ENCODE results near the gene TTC24.

TTC24 gene

GRCh38 chr1:156553860-156554485, 25.6 kb upstream of the TTC24 start:
- in situ Hi-C loops (cut with MboI; ENCODE audit: low sequenced_read_pairs), result no loop called here

- in situ Hi-C loops (cut with MboI; ENCODE audit: low sequenced_read_pairs), result no loop called here
Observed at GRCh38 chr1:156554971-156555370, 24.6 kb upstream of the TTC24 start.

DNA sequence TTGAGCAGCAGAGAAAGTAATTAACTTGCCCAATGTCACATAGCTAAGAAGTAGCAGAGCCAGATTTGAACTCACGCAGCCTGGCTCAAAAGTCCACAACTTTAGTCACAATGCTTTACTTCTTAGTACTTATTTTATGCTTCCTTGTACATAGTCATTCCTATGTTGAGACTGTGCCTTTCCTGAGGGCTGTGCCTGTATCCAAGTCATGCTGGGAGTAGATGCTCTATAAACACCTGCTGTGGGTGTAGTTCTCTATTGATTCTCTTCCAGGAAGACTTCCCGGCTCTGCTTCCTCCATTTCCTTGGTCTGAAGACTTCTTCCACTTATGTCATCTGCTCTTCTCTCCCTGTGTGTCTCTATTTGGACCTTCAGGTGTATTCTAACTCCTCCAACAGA, 23.8 kb upstream of the TTC24 start:
- in situ Hi-C loops (cut with MboI; ENCODE audit: low sequenced_read_pairs), result no loop called here

DNA sequence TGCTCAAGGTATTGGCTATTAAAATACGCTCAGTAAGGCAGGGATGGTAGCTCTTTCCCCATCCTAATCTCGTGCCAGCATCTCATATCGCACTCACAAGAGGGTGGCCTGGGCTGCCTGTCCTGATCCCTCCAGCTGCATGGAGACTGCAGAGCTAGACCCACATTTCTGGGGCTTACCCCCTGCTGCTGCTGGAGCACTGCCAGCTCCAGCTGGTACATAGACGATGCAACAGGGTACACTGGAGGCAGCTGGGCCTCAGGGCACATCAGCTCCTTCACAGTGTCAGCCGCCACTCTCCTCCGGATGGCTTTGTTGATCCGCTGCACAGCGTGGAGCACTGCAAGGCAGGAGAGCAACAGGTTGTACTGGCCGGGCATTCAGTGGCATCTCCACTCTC, 23.2 kb upstream of the TTC24 start:
- in situ Hi-C loops (cut with MboI; ENCODE audit: low sequenced_read_pairs), result no loop called here

DNA sequence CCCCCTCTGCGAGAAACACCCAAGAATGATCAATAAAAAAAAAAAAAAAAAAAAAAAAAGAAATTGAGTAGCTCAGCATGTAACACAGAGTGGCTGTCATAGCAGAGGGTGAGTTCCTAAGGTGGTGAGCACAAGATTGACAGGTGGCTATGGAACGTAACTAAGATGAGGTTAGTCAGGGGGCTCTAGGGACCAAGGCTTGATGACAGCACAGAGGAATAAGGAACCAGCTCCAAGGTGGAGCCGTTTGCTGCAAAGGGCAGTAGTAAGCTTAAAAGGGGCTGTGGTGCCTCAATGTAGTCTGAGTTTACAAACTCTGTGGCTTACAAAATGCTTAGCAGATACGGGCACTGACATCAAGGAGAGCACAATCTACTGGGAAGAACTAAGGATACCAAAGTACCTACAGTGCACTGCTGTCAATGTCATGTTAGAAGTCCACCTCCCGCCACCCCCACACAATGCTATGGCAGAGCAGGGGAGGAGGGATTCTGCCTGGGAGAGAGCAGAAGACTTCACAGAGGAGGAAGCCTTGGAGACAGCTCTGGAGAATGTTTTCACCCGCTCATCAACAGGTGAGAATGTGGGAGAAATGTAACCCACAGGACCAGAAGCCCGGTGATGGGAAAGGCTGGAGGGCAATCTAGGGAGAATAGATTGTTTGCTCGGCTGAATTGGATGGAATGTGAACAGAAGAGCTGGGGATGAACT, 20.3 kb upstream of the TTC24 start:
- in situ Hi-C loops (cut with MboI; ENCODE audit: low sequenced_read_pairs), result no loop called here

DNA sequence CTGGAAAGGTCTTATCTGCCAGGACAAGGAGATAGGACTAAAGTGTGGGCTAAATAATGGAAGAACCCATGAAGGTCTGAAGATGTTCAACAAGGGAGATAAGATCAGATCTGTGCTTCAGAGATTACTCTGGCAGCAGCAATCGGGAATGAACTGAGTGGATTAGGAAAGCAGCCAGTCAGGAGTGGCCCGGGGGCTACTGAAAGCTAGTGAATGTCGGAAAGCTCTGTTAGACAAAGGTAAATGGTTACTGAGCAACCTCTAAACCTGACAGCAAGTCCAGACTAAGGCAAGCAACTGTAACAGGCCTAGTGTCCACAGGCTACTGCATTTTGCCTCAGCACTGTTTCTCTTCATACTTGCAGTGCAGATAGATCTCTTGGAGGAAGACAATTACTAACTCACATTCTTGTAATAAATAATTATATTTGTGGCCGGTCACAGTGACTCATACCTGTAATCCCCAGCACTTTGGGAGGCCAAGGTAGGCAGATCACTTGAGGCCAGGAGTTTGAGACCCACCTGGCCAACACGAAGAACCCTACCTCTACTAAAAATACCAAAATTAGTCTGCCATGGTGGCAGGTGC, 19.6 kb upstream of the TTC24 start:
- in situ Hi-C loops (cut with MboI; ENCODE audit: low sequenced_read_pairs), result no loop called here

DNA sequence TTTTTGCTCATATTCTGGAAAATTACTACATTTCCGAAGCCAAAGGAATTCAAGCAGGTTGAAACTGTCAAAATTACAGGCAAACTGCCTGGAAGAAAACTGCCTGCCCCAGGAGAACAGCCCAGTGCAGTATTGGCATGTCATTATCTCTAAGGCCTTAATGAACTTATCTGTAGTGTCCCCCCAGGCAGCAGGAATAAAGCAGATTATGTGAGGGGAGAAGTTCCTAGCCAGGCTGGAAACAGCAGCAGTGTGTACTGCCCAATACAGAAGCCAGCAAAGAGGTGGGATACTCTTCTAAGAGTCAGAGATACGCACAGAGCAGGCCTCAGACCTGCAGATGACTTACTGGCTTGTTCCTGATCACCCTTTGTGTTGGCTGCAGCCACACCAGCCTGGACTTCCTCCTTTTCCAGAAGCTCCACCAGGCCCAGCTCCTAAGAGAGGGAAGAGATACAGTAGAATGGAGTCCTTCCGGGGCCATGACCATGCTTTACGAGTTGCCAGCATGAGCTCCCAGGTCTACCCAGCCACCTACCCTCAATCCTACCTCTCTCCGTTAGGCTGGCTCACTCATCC, 18.8 kb upstream of the TTC24 start:
- in situ Hi-C loops (cut with MboI; ENCODE audit: low sequenced_read_pairs), result no loop called here

- in situ Hi-C loops (cut with MboI; ENCODE audit: low sequenced_read_pairs), result no loop called here
Observed at GRCh38 chr1:156565519-156565918, 14.0 kb upstream of the TTC24 start.

- in situ Hi-C loops (cut with MboI; ENCODE audit: low sequenced_read_pairs), result no loop called here
Observed at GRCh38 chr1:156566436-156566835, 13.1 kb upstream of the TTC24 start.

DNA sequence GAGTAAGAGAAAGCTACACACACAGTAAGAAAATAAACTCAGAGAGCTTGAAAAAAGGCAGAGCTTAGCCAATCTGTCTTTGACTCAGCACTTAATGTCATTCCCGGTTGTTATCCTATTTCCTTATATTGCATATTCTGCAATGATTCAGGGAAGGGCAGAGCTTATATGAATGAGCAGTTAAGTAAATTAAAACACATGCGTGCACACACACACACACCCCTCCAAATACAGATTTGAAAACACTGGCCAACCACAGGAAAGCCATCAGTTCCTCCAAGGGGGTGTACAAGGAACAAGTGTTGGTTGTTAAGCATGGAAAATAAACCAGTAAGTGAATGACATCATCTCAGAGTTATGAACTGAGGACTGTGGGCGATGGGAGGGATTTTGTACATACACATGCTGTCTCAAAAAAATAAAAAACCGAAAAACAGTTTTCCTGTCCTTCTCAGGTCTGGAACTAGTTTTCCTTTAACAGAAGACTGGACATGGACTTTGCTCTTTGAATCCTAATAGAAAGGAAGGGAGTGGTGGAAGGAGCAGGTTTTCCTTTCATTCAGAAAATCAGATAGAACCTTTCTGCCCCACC, 8.2 kb upstream of the TTC24 start:
- in situ Hi-C loops (cut with MboI; ENCODE audit: low sequenced_read_pairs), result no loop called here

GRCh38 chr1:156571919-156572662, 7.4 kb upstream of the TTC24 start, which contains the start of gene IQGAP3:
Gene IQGAP3 (minus strand): TSS chr1:156572565. CDS start chr1:156572529, 36 bp downstream.
- in situ Hi-C loops (cut with MboI; ENCODE audit: low sequenced_read_pairs), result no loop called here

DNA sequence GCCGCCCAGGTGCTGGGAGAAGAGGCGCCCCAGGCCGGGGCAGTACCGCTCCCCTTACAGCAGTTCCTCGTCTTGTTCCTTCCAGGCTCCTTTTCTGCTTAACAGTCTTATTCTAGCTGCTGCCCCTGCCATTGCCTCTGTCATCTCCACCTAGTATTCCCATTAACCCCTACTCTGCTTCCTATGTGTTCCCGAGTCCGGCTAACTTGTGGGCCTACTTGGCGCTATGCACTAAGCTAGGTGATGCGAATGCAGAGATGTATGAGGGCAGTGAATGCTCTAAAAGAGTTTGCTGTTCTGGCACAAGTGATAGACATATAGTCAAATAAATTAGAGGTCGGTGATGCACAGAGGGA, 6.9 kb upstream of the TTC24 start:
- in situ Hi-C loops (cut with MboI; ENCODE audit: low sequenced_read_pairs), result no loop called here

DNA sequence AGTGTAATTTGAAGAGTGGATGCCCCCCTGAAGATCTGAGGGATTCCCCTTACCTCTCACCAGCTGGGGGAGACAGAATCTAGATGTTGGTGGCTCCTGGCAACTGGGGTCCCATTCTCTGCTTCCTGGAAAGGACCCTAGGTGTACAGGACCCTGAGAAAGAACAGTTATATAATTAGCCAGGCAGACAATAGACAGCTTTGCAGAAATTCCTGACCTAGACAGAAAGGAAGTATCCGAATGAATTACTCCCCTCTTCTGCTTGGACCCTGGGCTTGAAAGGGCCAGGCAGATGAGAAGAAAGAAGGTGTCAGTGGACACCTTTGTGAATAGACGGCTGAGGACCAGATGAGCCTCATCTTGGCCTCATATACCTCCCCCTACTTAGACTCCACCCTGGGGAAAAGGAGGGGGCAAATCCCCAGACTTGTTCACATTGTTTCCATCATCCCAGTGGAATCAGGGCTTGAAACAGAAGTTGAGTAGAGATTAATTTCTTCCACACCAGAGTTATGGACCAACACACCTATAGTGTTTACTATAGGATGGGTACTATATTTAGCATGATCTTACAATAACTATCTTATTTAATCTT, 5.4 kb upstream of the TTC24 start:
- in situ Hi-C loops (cut with MboI; ENCODE audit: low sequenced_read_pairs), result no loop called here

- in situ Hi-C loops (cut with MboI; ENCODE audit: low sequenced_read_pairs), result no loop called here
Observed at GRCh38 chr1:156577550-156577949, 2.0 kb upstream of the TTC24 start.

DNA sequence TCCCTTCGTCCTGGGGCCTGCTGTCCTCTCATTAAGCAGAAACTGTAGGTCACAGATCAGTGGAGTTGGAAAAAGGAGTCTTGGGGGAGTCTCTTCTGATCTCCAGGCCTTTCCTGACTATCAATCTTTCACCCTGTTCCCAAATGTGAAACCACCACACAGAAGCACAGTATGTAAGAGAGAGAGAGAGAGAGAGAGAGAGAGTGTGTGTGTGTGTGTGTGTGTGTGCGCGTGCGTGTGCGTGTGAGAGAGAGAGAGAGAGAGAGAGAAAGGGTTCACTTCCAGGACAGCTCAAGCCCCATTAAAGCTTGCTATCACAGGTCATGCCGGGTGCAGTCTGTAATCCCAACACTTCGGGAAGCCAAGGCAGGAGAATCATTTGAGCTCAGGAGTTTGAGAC, 1.5 kb upstream of the TTC24 start:
- in situ Hi-C loops (cut with MboI; ENCODE audit: low sequenced_read_pairs), result no loop called here

DNA sequence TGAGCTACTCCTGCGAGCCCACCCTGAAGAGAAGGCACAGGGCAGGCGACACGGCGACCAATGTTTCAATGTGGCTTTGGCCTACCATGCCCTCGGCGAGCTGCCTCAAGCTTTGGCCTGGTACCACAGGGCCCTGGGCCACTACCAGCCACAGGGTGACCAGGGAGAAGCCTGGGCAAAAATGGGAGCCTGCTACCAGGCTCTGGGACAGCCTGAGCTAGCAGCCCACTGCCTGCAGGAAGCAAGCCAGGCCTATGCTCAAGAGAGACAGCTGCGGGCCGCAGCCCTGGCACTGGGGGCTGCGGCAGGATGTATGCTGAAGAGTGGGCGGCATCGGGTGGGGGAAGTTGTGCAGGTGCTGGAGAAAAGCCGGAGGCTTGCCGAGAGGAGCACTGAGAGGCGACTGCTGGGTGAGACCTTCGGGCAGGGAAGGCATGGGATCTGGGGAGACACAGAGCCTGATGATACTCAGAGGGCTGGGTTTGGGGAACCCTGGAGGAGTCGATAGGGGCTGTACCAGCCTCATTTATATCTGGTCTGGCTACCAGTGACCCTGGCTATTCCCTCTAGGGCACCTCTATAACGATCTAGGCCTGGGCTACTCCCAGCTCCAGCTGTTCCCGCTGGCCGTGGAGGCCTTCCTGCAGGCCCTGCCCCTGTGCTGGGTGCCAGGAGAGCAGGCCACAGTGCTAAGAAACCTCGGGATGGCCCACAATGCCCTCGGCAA, 2.3 kb downstream of the TTC24 start:
- in situ Hi-C loops (cut with MboI; ENCODE audit: low sequenced_read_pairs), result no loop called here

GRCh38 chr1:156582388-156583017, 3.0 kb downstream of the TTC24 start:
- in situ Hi-C loops (cut with MboI; ENCODE audit: low sequenced_read_pairs), result no loop called here

GRCh38 chr1:156583821-156584622, 4.5 kb downstream of the TTC24 start:
- in situ Hi-C loops (cut with MboI; ENCODE audit: low sequenced_read_pairs), result no loop called here

GRCh38 chr1:156584813-156585212, 5.3 kb downstream of the TTC24 start:
- in situ Hi-C loops (cut with MboI; ENCODE audit: low sequenced_read_pairs), result no loop called here
